HPDE6-E6E7 (cell line): ENCODE data around the gene ARID3B.

Source experiments
- DNase-seq: peaks from one replicate; pipeline ENCODE4 v3.0.0; 2011; ENCODE audit warnings: missing footprints; ENCODE audit errors: extremely low spot score

ARID3B gene

DNA sequence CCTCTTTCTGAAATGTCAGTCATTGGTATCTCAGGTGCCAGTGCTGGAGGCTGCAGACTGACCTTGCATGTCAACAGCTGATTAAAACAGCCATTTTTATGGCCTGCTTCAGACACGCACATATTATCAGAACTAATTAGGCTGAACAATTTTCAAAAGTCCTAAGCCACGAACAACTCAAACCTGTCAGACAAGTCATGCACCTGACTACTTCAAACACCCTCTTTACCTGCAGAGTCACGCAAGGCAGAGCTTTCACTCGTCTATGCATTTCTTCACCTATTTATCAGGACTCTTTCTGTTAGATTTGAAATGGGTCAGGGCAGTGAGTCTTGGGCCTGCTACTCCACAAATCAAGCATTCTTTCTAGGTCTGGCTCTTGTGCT is 101.3 kb downstream of the ARID3B start:
- DNase-seq, result peak; percentile 26

DNA sequence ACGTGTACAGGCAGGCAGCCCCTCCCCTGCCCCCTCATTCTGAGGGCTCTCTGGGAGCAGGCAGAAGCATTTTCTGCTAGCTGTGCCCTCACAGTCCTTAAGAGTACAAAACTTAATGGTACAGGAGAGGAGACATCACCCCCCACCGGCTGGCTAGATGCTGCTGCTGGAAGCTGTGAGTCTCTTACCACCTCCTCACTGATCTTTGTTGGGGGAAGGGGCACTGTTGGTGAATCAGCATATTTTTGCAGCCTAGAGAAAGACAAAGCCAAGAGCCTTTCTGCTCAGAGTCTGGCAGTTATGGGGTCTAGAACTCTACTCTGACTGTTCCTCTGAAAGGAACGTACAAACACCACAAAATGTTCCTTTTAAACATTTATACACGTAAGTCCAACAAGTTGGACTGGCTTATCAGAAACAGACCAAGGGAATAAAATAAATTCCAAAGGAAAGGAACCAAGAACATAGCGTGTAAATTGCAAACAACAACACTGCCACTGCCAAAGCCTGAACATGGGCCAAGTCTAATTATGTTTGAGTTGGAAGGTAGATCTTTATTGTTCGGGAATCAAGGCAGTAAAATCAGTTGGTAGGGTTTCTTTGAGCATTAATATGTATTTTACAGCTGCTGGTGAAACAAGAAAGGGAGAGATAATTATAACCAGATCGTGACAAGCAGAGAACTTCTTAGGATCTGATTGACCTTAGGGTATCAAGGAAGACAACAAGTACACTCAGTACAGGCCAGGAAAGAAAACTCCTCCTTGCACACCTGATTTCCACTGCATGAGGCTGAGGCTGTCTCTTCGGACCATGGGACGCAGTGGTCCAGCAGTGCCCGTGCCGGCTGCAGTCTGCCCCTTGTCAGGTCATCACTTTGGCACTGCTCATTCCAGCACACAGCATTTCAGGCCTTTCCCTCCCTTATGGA is 102.0 kb downstream of the ARID3B start:
- DNase-seq, result no peak

DNA sequence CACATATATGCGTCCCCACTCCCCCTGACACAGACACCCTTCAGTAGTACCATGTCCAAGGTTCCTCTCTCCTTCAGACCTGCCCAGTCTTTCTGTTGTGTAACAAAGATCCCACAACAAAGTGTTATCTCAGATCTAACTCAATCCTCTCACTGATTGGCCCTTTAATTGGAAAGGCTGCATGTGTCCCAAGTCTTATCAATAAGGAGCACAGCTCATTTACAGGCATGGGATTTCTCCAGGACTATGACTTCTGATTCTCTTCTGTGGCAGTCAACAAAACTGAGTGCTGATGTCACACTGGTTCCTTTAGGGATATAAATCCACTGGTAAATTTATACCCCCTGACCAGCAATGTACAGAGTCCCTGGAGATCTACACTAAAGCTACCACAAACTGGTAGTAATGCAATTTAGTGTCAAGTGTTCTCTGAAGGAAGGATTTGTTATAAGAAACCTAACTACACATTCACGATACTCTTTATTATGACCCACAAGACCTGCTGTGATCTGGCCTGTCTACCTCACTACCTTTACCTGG is 102.7 kb downstream of the ARID3B start:
- DNase-seq, result no peak

DNA sequence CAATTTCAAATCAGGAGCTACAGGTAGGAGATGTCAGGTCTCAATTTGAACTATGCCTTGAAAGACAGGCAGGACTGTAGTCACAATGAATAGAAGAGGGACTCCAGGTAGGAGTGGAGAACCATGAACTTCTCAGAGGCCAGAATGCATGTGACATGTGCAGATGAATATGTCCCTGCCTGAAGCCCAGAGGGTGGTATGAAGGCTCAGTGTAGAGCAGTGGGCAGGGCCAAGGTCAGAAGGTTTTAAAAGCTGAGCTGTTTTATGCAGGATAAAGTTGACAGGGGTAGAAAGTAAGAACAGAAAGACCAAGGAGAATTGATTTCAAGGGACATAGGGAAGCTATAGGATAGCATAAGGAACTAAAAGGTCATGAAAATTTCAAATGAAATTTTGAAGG is 105.5 kb downstream of the ARID3B start:
- DNase-seq, result no peak
